Stimulated activated naive CD4-positive, alpha-beta T cell (primary cell): Measurements from ENCODE around the gene FGF2.
"Not testable (repeated sequence)": the region's sequence is repeated elsewhere in the genome, so short reads cannot be mapped to it uniquely, and the experiment has no call there.

Experiments used
- DNase-seq, 6 experiments: peaks; one replicate each; lab custom pipeline; 2025; lab: John Stamatoyannopoulos, UW

The FGF2 gene

GRCh38 chr4:122826553-122827257 is at the start of gene FGF2:
Gene FGF2 (plus strand): TSS chr4:122826831. CDS start chr4:122827175, 344 bp downstream.
- peak in 1 of 6 experiments; percentile 4 for DNase-seq

- DNase-seq, result no peak
Observed at GRCh38 chr4:122776916-122777315, 49.7 kb upstream of the FGF2 start.

- no peak for DNase-seq
Observed at GRCh38 chr4:122777846-122778673, 48.6 kb upstream of the FGF2 start.

- DNase-seq, result no peak
Observed at GRCh38 chr4:122781486-122781885, 45.1 kb upstream of the FGF2 start.

GRCh38 chr4:122783301-122784215 is 43.1 kb upstream of the FGF2 start:
- no peak for DNase-seq

- no peak for DNase-seq
Observed at GRCh38 chr4:122784261-122784660, 42.4 kb upstream of the FGF2 start.

GRCh38 chr4:122785099-122785498 is 41.5 kb upstream of the FGF2 start:
- DNase-seq, result no peak

GRCh38 chr4:122786296-122786695 is 40.3 kb upstream of the FGF2 start:
- not testable (repeated sequence) for DNase-seq

- DNase-seq, result not testable (repeated sequence)
Observed at GRCh38 chr4:122786920-122787319, 39.7 kb upstream of the FGF2 start.

- no peak for DNase-seq
Observed at GRCh38 chr4:122787940-122788339, 38.7 kb upstream of the FGF2 start.

GRCh38 chr4:122788935-122789334 is 37.7 kb upstream of the FGF2 start:
- no peak for DNase-seq

- DNase-seq, result no peak
Observed at GRCh38 chr4:122793811-122794210, 32.8 kb upstream of the FGF2 start.

GRCh38 chr4:122796801-122797404 is 29.7 kb upstream of the FGF2 start:
- DNase-seq, result no peak

- DNase-seq, result no peak
Observed at GRCh38 chr4:122797405-122798094, 29.1 kb upstream of the FGF2 start.

GRCh38 chr4:122798101-122798500 is 28.5 kb upstream of the FGF2 start:
- no peak for DNase-seq

- DNase-seq, result no peak
Observed at GRCh38 chr4:122798917-122799316, 27.7 kb upstream of the FGF2 start.

- DNase-seq, result no peak
Observed at GRCh38 chr4:122803788-122804208, 22.8 kb upstream of the FGF2 start.

- no peak for DNase-seq
Observed at GRCh38 chr4:122806981-122807679, 19.5 kb upstream of the FGF2 start.

- no peak for DNase-seq
Observed at GRCh38 chr4:122810669-122811068, 16.0 kb upstream of the FGF2 start.

GRCh38 chr4:122811781-122812180 is 14.8 kb upstream of the FGF2 start:
- not testable (repeated sequence) for DNase-seq
